22Rv1 (cell line): Measurements from ENCODE around the gene LYPD3.

Experiments
- H3K27ac ChIP-seq: fragments of 450-650 bp; 2 replicates; pipeline ENCODE4 v1.5.1; 2017
- CTCF ChIP-seq: fragments of 450-650 bp; IDR thresholded peaks from 2 replicates; pipeline ENCODE4 v1.5.1; 2017; ENCODE audit warnings: mild to moderate bottlenecking
- ZFX ChIP-seq: fragments of 450-650 bp; IDR thresholded peaks from 2 replicates; pipeline ENCODE4 v1.6.1; 2017; ENCODE audit warnings: antibody characterized with exemption, borderline replicate concordance

The LYPD3 gene

GRCh38 chr19:43485951-43486350 lies 20.5 kb upstream of the LYPD3 start:
- TF ChIP-seq CTCF = no peak
- TF ChIP-seq ZFX = no peak
- H3K27ac ChIP-seq = no peak overlapping the region

- no peak for TF ChIP-seq ZFX
- no peak for TF ChIP-seq CTCF
- no peak overlapping the region for H3K27ac ChIP-seq
Measured at GRCh38 chr19:43483281-43483680, 17.9 kb upstream of the LYPD3 start.

- TF ChIP-seq CTCF (no peak), ZFX (no peak)
- no peak overlapping the region for H3K27ac ChIP-seq
Measured at GRCh38 chr19:43482193-43482592, 16.8 kb upstream of the LYPD3 start.

GRCh38 chr19:43481701-43482100 lies 16.3 kb upstream of the LYPD3 start:
- H3K27ac ChIP-seq = no peak overlapping the region
- TF ChIP-seq ZFX = no peak
- no peak for TF ChIP-seq CTCF

- TF ChIP-seq CTCF (no peak), ZFX (no peak)
- H3K27ac ChIP-seq = no peak overlapping the region
Measured at GRCh38 chr19:43480574-43480973, 15.2 kb upstream of the LYPD3 start.

GRCh38 chr19:43479961-43480561 lies 14.7 kb upstream of the LYPD3 start:
- no peak overlapping the region for H3K27ac ChIP-seq
- TF ChIP-seq ZFX (no peak), CTCF (no peak)

GRCh38 chr19:43479226-43479625 lies 13.8 kb upstream of the LYPD3 start:
- H3K27ac ChIP-seq = no peak overlapping the region
- TF ChIP-seq CTCF (no peak), ZFX (no peak)
